Stimulated activated CD4-positive, alpha-beta T cell treated with anti-CD3 and anti-CD28 coated beads, Interleukin-1b, Interleukin-23, amount 100 ng/mL, for 24 hours (primary cell): ENCODE measurements around the gene BCAS4.
"Not testable (repeated sequence)": the region's sequence is repeated elsewhere in the genome, so short reads cannot be mapped to it uniquely, and the experiment has no call there.

Experiments
- DNase-seq, 4 experiments: peaks; one replicate each; pipeline ENCODE4 v3.0.0-alpha.2; 2020; ENCODE audit warnings: low read depth in 4 of 4, low spot score in 1 of 4

Gene BCAS4

DNA sequence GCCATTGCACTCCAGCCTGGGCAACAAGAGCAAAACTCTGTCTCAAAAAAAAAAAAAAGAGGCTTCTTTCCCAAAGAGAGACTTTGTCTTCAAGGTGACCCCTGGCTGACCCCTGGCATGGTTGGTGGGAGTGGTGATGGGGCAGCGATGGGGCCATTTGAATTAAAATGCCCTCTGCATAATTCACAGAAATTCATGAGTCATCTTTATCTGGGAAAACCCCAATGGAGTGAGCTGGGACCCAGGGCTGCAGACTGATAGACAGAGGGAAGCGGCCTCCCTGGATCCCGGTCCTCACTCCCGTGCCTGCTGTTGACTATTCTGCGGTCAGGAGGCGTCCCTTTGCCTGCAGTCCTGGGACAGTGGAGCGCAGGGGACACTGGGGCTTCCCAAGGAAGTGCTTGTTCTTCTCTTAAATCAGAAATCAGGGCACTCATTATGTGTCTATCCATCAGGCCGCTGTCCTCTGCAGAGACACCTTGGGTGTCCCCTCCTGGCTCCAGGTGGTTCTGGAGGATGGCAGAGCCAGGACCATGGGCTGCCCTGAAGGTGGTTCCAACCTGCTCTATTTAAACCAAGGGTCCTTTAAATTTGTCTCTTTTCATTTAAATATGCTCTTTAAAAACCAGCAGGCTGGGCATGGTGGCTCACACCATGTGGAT is 23.3 kb upstream of the BCAS4 start:
- not testable (repeated sequence) for DNase-seq

DNA sequence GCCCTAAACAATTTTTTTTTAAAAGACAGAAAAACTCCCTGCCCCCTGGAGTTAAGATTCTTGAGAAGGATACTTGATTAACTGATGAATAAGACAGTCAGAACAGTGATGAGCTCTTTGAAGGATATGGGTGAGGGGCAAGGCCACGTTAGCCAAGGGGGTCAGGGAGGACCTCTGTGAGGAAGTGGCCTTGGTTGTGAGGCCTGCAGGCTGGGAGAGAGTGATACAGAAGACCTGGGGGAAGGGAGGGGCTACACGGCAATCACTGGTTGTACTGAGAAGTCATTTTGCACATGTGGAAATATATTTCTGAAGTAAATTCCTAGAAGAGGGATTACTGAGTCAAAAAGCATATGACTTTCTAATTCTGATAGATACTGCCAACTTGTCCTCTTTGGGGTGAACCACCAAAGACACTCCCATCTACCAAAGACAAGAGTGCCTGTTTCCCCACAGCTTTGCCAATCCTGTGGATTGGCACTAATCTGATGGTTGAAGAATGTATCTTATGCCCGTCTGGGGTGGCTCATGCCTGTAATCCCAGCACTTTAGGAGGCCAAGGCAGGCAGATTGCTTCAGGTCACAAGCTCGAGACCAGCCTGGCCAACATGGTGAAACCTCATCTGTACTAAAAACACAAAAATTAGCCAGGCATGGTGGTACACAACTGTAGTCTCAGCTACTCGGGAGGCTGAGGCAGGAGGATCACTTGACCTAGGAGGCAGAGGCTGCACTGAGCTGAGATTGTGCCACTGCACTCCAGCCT is 22.3 kb upstream of the BCAS4 start:
- DNase-seq = no peak

- DNase-seq = no peak
Measured at GRCh38 chr20:50774515-50774914, 20.3 kb upstream of the BCAS4 start.

GRCh38 chr20:50776122-50776817 is 18.6 kb upstream of the BCAS4 start:
- DNase-seq = no peak

DNA sequence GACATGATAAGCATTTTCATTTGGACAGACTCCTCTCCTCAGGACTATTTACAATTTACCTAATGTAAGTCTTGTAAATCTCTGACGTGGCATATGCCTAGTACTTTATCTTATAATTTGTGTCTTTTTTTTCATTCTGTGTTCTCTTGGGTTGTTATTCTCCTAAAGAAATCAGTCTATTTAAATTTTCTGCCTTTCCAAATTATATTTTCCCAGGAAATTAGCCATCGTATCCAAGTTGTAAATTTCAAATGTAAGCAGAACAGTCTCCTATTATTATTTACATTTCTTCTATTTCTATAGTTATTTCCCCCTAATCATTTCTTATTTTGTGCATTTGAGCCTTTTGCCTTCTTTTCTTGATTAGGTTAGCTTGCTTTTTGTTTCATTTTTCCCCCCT is 17.5 kb upstream of the BCAS4 start:
- no peak for DNase-seq

DNA sequence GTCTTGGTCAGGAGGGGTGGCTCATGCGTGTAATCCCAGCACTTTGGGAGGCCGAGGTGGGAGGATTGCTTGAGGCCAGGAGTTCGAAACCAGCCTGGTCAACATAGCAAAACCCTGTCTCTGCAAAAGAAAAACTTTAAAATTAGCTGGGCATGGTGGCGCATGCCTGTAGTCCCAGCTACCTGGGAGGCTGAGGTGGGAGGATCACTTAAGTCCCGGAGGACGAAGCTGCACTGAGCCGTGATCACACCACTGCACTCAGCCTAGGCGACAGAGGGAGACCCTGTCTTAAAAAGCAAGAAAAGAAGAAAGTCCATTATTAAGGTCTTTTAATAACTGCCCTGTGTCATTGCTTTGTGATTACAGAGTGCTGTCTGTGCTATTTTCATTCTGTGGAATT is 15.9 kb upstream of the BCAS4 start:
- not testable (repeated sequence) for DNase-seq

GRCh38 chr20:50783390-50783789 is 11.5 kb upstream of the BCAS4 start:
- no peak for DNase-seq

DNA sequence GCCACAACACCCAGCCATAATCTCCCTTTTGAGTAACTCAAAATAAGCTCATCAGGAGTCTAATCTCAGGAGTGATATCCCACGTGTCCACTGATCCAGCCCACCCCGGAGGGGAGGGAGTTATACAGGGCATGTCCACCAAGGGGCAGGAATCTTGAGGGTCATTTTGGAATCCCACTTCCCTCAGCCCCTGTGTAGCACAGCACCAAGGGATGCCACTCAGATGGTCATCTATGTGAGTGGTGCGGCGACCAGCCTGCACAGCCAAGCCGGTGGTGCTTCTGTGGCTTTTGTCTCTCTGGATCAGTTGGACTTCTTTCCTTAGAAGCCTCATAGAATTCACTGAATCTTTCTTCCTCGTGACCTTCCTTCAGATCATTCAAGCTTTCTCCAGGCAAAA is 11.0 kb upstream of the BCAS4 start:
- no peak for DNase-seq

- no peak for DNase-seq
Measured at GRCh38 chr20:50784464-50784863, 10.4 kb upstream of the BCAS4 start.

GRCh38 chr20:50786703-50787102 is 8.2 kb upstream of the BCAS4 start:
- no peak for DNase-seq

DNA sequence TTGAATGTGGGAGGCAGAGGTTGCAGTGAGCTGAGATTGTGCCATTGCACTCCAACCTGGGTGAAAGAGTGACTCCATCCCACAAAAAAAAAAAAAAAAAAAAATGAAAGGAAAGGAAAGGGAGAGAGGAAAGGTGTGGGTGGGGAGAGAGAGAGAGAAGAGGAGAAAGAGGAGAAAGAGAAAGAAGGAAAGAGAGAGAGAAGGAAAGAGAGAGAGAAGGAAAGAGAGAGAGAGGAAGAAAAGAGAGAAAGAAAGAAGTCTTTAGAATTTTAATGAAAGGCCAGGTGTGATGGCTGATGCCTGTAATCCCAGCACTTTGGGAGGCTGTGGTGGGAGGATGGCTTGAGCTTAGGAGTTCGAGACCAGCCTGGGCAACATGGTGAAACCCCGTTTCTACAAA is 7.7 kb upstream of the BCAS4 start:
- DNase-seq = no peak

GRCh38 chr20:50788045-50788991 is 6.5 kb upstream of the BCAS4 start:
- DNase-seq = no peak

DNA sequence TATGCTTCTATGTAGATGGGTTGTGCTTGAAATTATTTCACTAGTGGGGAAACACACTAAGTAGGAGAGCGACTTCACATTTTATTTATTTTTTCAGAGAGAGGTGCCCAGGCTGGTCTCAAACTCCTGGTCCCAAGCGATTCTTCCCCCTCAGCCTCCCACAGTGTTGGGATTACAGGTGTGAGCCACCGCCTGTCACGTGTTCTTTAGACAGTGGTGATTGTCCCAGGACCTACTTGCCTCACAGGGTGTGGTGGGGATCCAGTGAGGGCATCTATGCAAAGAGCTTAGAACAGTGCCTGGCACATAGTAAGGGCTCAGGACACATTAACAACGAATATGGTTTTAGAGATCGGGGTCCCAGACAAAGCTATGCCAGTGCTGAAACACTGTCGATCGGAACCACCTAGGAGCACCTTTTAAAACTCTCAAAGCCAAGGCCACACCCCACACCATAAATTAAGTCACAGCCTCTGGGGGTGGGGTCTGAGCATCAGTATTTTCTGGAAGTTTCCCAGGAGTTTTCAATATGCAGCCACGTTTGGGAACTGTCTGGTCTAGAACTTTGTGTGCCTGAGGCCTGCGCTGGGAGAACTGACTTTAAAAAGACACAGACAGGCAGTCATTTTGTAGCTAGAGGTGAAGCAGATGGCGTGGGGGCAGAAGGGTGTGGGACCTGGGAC is 4.8 kb upstream of the BCAS4 start:
- DNase-seq = no peak

DNA sequence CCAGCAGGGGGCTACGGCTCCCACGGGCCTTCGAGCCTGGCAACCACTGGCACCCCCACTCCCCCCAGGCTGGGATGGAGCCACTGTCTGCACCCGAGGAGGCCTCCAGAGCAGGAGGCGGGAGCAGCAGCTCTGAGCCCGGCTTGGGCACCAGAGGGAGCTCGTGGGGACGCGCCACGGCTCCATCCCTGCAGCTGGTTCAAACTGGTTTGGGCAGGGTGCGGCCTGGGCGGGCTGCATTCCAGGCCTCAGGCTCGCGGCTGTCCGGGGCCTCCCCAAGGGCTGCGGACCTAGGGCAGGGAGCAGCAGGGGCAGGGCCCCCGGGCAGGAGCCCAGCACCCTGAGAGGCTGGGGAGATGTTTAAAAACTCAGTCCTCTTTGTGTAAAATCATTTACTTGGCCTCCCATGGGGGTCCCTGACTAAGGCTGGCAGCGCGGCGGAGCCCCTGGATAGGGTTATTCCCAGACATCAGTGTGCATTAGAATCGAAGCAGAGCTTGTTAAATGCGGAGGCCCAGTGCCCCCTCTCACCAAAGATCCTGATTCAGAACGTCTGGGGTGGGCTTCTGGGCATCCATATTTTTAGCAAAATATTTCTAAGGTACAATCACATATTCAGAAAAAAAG is 4.1 kb upstream of the BCAS4 start:
- DNase-seq = peak; percentile 64 to 76 (median 69)

DNA sequence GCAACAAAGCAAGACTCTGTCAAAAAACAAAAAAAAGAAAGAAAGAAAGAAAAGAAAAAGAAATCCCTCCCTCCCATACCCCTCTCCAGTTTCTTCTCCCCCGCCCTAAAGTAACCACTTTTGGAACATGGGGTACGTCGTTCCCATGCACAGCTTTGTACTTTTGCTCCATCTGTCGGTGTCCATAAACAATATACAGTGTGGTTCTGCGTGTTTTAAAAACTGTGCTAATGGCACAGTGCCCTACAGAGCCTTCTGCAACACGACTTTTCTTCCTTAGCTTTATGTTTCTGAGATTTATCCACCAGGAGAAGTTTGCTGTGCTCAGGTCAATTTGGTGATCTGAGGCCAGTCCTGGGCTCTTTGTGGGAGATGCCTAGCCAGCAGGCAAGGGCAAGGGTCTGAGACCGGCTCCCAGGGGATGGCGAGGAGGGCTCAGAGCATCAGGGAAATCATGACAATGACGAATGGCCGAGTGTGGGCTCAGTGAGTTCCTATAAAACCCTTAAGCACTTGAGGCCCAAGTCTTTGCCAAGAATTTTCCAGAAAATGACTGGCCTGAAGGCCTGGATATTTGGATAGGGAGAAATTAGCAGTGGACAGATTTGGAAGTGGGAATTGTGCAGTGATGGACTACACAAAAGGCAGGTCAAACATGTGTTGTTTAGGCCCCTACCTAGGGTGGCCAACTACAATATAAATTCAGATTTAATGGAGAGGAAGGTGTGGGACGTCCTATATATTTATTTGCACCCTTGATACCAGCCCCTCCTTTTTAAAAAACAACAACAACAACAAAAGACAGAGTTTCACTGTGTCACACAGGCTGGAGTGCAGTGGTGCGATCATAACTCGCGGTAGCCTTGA is 1.9 kb upstream of the BCAS4 start:
- no peak for DNase-seq

DNA sequence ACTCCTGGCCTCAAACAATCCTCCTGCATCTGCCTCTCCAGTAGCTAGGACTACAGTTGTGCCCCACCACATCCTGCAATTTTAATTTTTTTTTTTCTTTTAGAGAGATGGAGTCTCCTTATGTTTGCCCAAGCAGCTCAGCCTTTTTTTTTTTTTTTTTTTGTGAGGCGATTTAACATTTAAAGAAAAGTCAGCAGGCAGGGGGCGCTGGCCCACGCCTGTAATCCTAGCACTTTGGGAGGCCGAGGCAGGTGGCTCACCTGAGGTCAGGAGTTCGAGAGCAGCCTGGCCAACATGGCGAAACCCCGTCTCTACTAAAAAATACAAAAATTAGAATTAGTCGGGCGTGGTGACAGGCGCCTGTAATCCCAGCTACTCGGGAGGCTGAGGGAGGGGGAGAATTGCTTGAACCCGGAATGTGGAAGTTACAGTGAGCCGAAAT is 1.3 kb upstream of the BCAS4 start:
- DNase-seq = not testable (repeated sequence)

- no peak for DNase-seq
Measured at GRCh38 chr20:50794181-50794845, 548 bp upstream of the BCAS4 start.

DNA sequence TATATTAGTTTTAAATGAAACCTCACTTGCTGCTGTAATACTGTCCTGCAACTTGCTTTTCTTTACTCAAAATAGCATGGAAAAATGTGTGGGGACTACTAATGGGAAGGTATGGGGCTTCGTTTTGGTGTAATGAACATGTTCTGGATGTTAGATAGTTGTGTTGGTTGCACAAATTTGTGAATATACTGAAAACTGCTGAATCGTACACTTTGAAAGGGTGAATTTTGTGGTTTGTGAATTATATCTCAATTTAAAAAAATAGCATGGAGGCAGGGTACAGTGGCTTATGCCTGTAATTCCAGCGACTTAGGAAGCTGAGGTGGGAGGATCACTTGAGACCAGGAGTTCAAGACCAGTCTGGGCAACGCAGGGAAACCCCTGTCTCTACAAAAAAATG is 2.3 kb downstream of the BCAS4 start:
- no peak for DNase-seq

DNA sequence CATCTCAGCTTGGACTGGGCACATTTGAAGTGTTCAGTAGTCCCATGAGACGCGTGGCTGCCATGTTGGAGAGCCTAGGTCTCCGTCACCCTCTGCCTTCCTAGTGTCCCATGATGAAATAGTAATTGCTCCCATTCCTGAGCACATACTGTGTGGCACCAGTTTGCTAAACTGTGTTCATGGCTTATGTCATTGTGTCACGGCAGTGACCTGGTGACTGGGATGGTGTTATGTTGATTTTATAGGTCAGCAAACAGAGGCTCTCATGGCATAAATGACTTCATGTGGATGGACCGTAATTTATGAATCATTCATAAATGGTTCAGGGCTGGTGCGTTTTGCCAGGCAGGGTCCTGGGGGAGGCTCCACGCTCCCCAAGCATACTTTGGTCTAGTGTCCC is 3.8 kb downstream of the BCAS4 start:
- DNase-seq = no peak
